Upper lobe of left lung (tissue), 4 donors: Measurements from ENCODE around the gene TGFBR3.

Experiments used
- EP300 ChIP-seq, 4 donors: sonication (generic); formaldehyde crosslinking; IDR thresholded peaks; one replicate each; pipeline ENCODE4 v1.5.1; 2017; ENCODE audit warnings: antibody characterized with exemption in 4 of 4, control low read depth in 2 of 4
- POLR2A ChIP-seq, 4 donors: fragments of 450-650 bp; IDR thresholded peaks; one replicate each; pipeline ENCODE4 v1.5.1; 2016 to 2017; ENCODE audit warnings: antibody characterized with exemption in 4 of 4, mild to moderate bottlenecking in 2 of 4
- POLR2AphosphoS5 ChIP-seq, 2 donors: sonication (generic); formaldehyde crosslinking; IDR thresholded peaks; one replicate each; pipeline ENCODE4 v1.5.1; 2017; ENCODE audit warnings: antibody characterized with exemption in 2 of 2
- TF ChIP-seq, protein P1 (sequence below), 6 experiments: fragments of 450-650 bp in 4 of 6; fragments of 200-600 bp in 2 of 6; sonication (generic) in 2 of 6; IDR thresholded peaks; one replicate each; pipeline ENCODE4 v1.5.1; 2016 to 2019; ENCODE audit warnings: antibody characterized with exemption in 6 of 6

- TF ChIP-seq, protein P1, sequence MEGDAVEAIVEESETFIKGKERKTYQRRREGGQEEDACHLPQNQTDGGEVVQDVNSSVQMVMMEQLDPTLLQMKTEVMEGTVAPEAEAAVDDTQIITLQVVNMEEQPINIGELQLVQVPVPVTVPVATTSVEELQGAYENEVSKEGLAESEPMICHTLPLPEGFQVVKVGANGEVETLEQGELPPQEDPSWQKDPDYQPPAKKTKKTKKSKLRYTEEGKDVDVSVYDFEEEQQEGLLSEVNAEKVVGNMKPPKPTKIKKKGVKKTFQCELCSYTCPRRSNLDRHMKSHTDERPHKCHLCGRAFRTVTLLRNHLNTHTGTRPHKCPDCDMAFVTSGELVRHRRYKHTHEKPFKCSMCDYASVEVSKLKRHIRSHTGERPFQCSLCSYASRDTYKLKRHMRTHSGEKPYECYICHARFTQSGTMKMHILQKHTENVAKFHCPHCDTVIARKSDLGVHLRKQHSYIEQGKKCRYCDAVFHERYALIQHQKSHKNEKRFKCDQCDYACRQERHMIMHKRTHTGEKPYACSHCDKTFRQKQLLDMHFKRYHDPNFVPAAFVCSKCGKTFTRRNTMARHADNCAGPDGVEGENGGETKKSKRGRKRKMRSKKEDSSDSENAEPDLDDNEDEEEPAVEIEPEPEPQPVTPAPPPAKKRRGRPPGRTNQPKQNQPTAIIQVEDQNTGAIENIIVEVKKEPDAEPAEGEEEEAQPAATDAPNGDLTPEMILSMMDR (IDR thresholded peaks at IDR 0.05), result no peak
- no peak for TF ChIP-seq POLR2AphosphoS5 (IDR thresholded peaks at IDR 0.05)
- no peak for TF ChIP-seq POLR2A (IDR thresholded peaks at IDR 0.05)
- TF ChIP-seq EP300 (IDR thresholded peaks at IDR 0.05), result no peak
Measured at GRCh38 chr1:91895832-91896556, 10.0 kb upstream of the TGFBR3 start.
